ENCODE results near the gene AKAP11.
"Not testable (repeated sequence)": the region's sequence is repeated elsewhere in the genome, so short reads cannot be mapped to it uniquely, and the experiment has no call there.

Gene AKAP11

GRCh38 chr13:42272115-42272803 lies at the start of gene AKAP11:
Gene AKAP11 (plus strand): TSS chr13:42272152. CDS start chr13:42286349, 14,197 bp downstream.
- no peak for DNase-seq

- no peak for DNase-seq
Observed at GRCh38 chr13:42223681-42224080, 48.3 kb upstream of the AKAP11 start.

GRCh38 chr13:42225051-42225450 lies 46.9 kb upstream of the AKAP11 start:
- DNase-seq: no peak

GRCh38 chr13:42226759-42227158 lies 45.2 kb upstream of the AKAP11 start:
- DNase-seq: not testable (repeated sequence)

- no peak for DNase-seq
Observed at GRCh38 chr13:42228527-42228926, 43.4 kb upstream of the AKAP11 start.

GRCh38 chr13:42229287-42229686 lies 42.7 kb upstream of the AKAP11 start:
- no peak for DNase-seq

- DNase-seq: no peak
Observed at GRCh38 chr13:42232671-42233070, 39.3 kb upstream of the AKAP11 start.

- no peak for DNase-seq
Observed at GRCh38 chr13:42233726-42234125, 38.2 kb upstream of the AKAP11 start.

- DNase-seq: no peak
Observed at GRCh38 chr13:42239161-42239560, 32.8 kb upstream of the AKAP11 start.

GRCh38 chr13:42239644-42240043 lies 32.3 kb upstream of the AKAP11 start:
- no peak for DNase-seq

GRCh38 chr13:42246541-42246940 lies 25.4 kb upstream of the AKAP11 start:
- DNase-seq: no peak

GRCh38 chr13:42247883-42248282 lies 24.1 kb upstream of the AKAP11 start:
- no peak for DNase-seq

GRCh38 chr13:42255886-42256285 lies 16.1 kb upstream of the AKAP11 start:
- DNase-seq: no peak

GRCh38 chr13:42258747-42259146 lies 13.2 kb upstream of the AKAP11 start:
- no peak for DNase-seq

GRCh38 chr13:42259515-42259914 lies 12.4 kb upstream of the AKAP11 start:
- no peak for DNase-seq

- DNase-seq: no peak
Observed at GRCh38 chr13:42260903-42261654, 10.9 kb upstream of the AKAP11 start.

- no peak for DNase-seq
Observed at GRCh38 chr13:42266473-42266872, 5.5 kb upstream of the AKAP11 start.

- DNase-seq: no peak
Observed at GRCh38 chr13:42270160-42270856, 1.6 kb upstream of the AKAP11 start.

GRCh38 chr13:42270857-42271215 lies 1.1 kb upstream of the AKAP11 start:
- DNase-seq: no peak

GRCh38 chr13:42271337-42272114 lies 426 bp upstream of the AKAP11 start:
- DNase-seq: peak; percentile 88

- no peak for DNase-seq
Observed at GRCh38 chr13:42272804-42273175, 838 bp downstream of the AKAP11 start.

GRCh38 chr13:42274386-42275097 lies 2.6 kb downstream of the AKAP11 start:
- DNase-seq: no peak

GRCh38 chr13:42275098-42275471 lies 3.1 kb downstream of the AKAP11 start:
- no peak for DNase-seq
